Caco-2 (cell line): Measurements from ENCODE around the gene HIGD2A. TPM values are rescaled to one million over a fixed set of nuclear protein-coding genes. Genes with fewer than 3 reads are reported as not detected.

Source experiments
- BruUV-seq: library from RNA; stranded (reverse); fragments of 400-500 nt; replicated peaks from 2 replicates; lab custom pipeline; 2021; lab: Mats Ljungman, UMichigan
- CTCF ChIA-PET: fragments of 300-600 bp; sonication (Branson Sonifier 250); formaldehyde crosslinking; loops from one replicate; lab custom pipeline; 2022; ENCODE audit warnings: antibody characterized with exemption; lab: Charles Lee
- POLR2A ChIA-PET: fragments of 300-600 bp; sonication (Branson Sonifier 250); formaldehyde crosslinking; loops from one replicate; lab custom pipeline; 2022; ENCODE audit warnings: antibody characterized with exemption; lab: Charles Lee
- DNase-seq, 2 experiments: peaks; one replicate each; pipeline versions ENCODE4 v3.0.0 to v3.0.0-alpha.2; 2020 to 2022
- H3K27me3 ChIP-seq: replicated peaks from 2 replicates; pipeline ENCODE4 v1.6.0; 2011; ENCODE audit warnings: low read length; ENCODE audit not compliant: control insufficient read depth, insufficient read depth
- H3K36me3 ChIP-seq: 2 replicates; pipeline ENCODE4 v1.5.1; 2011; ENCODE audit warnings: low read length; ENCODE audit not compliant: control insufficient read depth, insufficient read depth
- H3K4me1 ChIP-seq: fragments of 250-450 bp; sonication (Bioruptor Pico); 2 replicates; pipeline ENCODE4 v1.5.1; 2020; ENCODE audit warnings: mild to moderate bottlenecking
- H3K4me3 ChIP-seq: 2 replicates; pipeline ENCODE4 v1.5.1; 2011; ENCODE audit warnings: low read depth, mild to moderate bottlenecking, control low read depth, low read length
- H3K9me3 ChIP-seq: fragments of 250-450 bp; sonication (Bioruptor Pico); 2 replicates; pipeline ENCODE4 v1.5.1; 2020; ENCODE audit warnings: mild to moderate bottlenecking, moderate library complexity
- H3K27ac Mint-ChIP-seq: one replicate; pipeline ENCODE4 v1.8.0; 2022; ENCODE audit warnings: mixed read lengths; ENCODE audit not compliant: unreplicated experiment
- H3K27me3 Mint-ChIP-seq: one replicate; pipeline ENCODE4 v1.8.0; 2022; ENCODE audit warnings: mixed read lengths; ENCODE audit not compliant: insufficient read depth, unreplicated experiment
- H3K36me3 Mint-ChIP-seq: one replicate; pipeline ENCODE4 v1.8.0; 2022; ENCODE audit warnings: mild to moderate bottlenecking, mixed read lengths; ENCODE audit not compliant: insufficient read depth, unreplicated experiment
- H3K4me1 Mint-ChIP-seq: one replicate; pipeline ENCODE4 v1.8.0; 2022; ENCODE audit warnings: low read depth, mixed read lengths; ENCODE audit not compliant: unreplicated experiment
- H3K4me3 Mint-ChIP-seq: one replicate; pipeline ENCODE4 v1.8.0; 2022; ENCODE audit warnings: mild to moderate bottlenecking, moderate library complexity, mixed read lengths; ENCODE audit not compliant: unreplicated experiment
- H3K9me3 Mint-ChIP-seq: one replicate; pipeline ENCODE4 v1.8.0; 2022; ENCODE audit warnings: mixed read lengths; ENCODE audit not compliant: unreplicated experiment
- CTCF ChIP-seq, 2 experiments: fragments of 200-600 bp in 1 of 2; IDR thresholded peaks; 1 replicate in 1 of 2; 2 replicates in 1 of 2; pipeline versions ENCODE4 v1.5.1 to v1.8.0; 2011 to 2022; ENCODE audit warnings: antibody characterized with exemption in 1 of 2, control low read depth in 1 of 2, inconsistent platforms in 1 of 2, low read depth in 1 of 2, low read length in 1 of 2, mild to moderate bottlenecking in 1 of 2, moderate library complexity in 1 of 2; ENCODE audit not compliant: insufficient read depth in 1 of 2, severe bottlenecking in 1 of 2, unreplicated experiment in 1 of 2
- intact Hi-C: fragments of 100-400 bp; cut with micrococcal nuclease; formaldehyde crosslinking; loops from one replicate; pipeline ENCODE4 v1.10.0; 2022; ENCODE audit not compliant: unreplicated experiment
- total RNA-seq: library from RNA; stranded (reverse); gene quantifications from 2 replicates; pipeline ENCODE4 v1.2.3, GENCODE V29; 2022

HIGD2A gene
- total RNA-seq, 1 experiment from 2014 or later: 110 TPM

- intact Hi-C loops: no loop called here
- H3K9me3 Mint-ChIP-seq: no peaks in the 10 kb centered on the region
- peaks cover under 1% of the 10 kb centered on the region for H3K36me3 Mint-ChIP-seq
- no peak overlapping the region for H3K27ac Mint-ChIP-seq
- H3K27me3 Mint-ChIP-seq: no peaks in the 10 kb centered on the region
- ChIA-PET CTCF (no interaction called here), POLR2A (no interaction called here)
- no peaks in the 10 kb centered on the region for H3K9me3 ChIP-seq
- DNase-seq: no peak
- BruUV-seq: no TSS peak
- H3K36me3 ChIP-seq: no peaks in the 10 kb centered on the region
- no peaks in the 10 kb centered on the region for H3K27me3 ChIP-seq
- TF ChIP-seq CTCF (IDR thresholded peaks at IDR 0.05; ENCODE audit: insufficient read depth in 1 of 2, low read depth in 1 of 2, low read length in 1 of 2, severe bottlenecking in 1 of 2, unreplicated experiment in 1 of 2): no peak
- no peak overlapping the region for H3K4me3 Mint-ChIP-seq
- no peaks in the 10 kb centered on the region for H3K4me1 Mint-ChIP-seq
- H3K4me3 ChIP-seq: no peak overlapping the region
- no peaks in the 10 kb centered on the region for H3K4me1 ChIP-seq
Observed at GRCh38 chr5:176373100-176373818, 15.3 kb upstream of the HIGD2A start.

GRCh38 chr5:176379881-176380280 lies 8.7 kb upstream of the HIGD2A start:
- peaks cover 31% of the 10 kb centered on the region for H3K36me3 Mint-ChIP-seq
- ChIA-PET POLR2A (no interaction called here), CTCF (no interaction called here)
- Histone ChIP-seq H3K4me3 (no peak overlapping the region), H3K27me3 (no peaks in the 10 kb centered on the region), H3K36me3 (no peaks in the 10 kb centered on the region), H3K9me3 (no peaks in the 10 kb centered on the region), H3K4me1 (no peaks in the 10 kb centered on the region)
- no peak overlapping the region for H3K4me3 Mint-ChIP-seq
- H3K9me3 Mint-ChIP-seq: no peaks in the 10 kb centered on the region
- H3K4me1 Mint-ChIP-seq: no peaks in the 10 kb centered on the region
- BruUV-seq: no TSS peak
- no peak for TF ChIP-seq CTCF (IDR thresholded peaks at IDR 0.05; ENCODE audit: insufficient read depth in 1 of 2, low read depth in 1 of 2, low read length in 1 of 2, severe bottlenecking in 1 of 2, unreplicated experiment in 1 of 2)
- DNase-seq: no peak
- no peak overlapping the region for H3K27ac Mint-ChIP-seq
- no peaks in the 10 kb centered on the region for H3K27me3 Mint-ChIP-seq
- intact Hi-C loops: no loop called here

- ChIA-PET POLR2A (no interaction called here), CTCF (no interaction called here)
- intact Hi-C loops: no loop called here
- no peak for TF ChIP-seq CTCF (IDR thresholded peaks at IDR 0.05; ENCODE audit: insufficient read depth in 1 of 2, low read depth in 1 of 2, low read length in 1 of 2, severe bottlenecking in 1 of 2, unreplicated experiment in 1 of 2)
- Histone ChIP-seq H3K27me3 (no peaks in the 10 kb centered on the region), H3K9me3 (no peaks in the 10 kb centered on the region), H3K36me3 (no peaks in the 10 kb centered on the region), H3K4me1 (no peaks in the 10 kb centered on the region), H3K4me3 (no peak overlapping the region)
- no peak for DNase-seq
- Mint-ChIP-seq H3K4me3 (no peak overlapping the region), H3K9me3 (no peaks in the 10 kb centered on the region), H3K27me3 (no peaks in the 10 kb centered on the region), H3K27ac (no peak overlapping the region), H3K36me3 (peaks cover 45% of the 10 kb centered on the region), H3K4me1 (no peaks in the 10 kb centered on the region)
- BruUV-seq: no TSS peak
Observed at GRCh38 chr5:176381423-176381822, 7.1 kb upstream of the HIGD2A start.
